SU-DHL-6 (cell line): ENCODE data around the gene SNCB.

Source experiments
- H2AFZ ChIP-seq: fragments of 200-600 bp; sonication (generic); 2 replicates; pipeline ENCODE4 v1.6.1; 2014; ENCODE audit warnings: low read depth, mild to moderate bottlenecking, moderate library complexity, mixed read lengths, antibody characterized with exemption, low read length; ENCODE audit not compliant: severe bottlenecking
- H3F3A ChIP-seq: fragments of 200-600 bp; shearing (Covaris generic); 2 replicates; pipeline ENCODE4 v1.6.0; 2016; ENCODE audit warnings: antibody characterized with exemption, mild to moderate bottlenecking; ENCODE audit not compliant: insufficient read depth
- H3K27ac ChIP-seq: fragments of 200-600 bp; sonication (generic); 2 replicates; pipeline ENCODE4 v1.5.1; 2016; ENCODE audit warnings: low read depth, mild to moderate bottlenecking, low read length, moderate library complexity, mixed read lengths
- H3K27me3 ChIP-seq: fragments of 200-600 bp; sonication (generic), shearing (Covaris generic); 2 replicates; pipeline ENCODE4 v1.6.0; 2014; ENCODE audit warnings: mild to moderate bottlenecking, low read length
- H3K36me3 ChIP-seq: fragments of 200-600 bp; sonication (generic); 2 replicates; pipeline ENCODE4 v1.6.1; 2014; ENCODE audit warnings: mild to moderate bottlenecking, low read length, mixed read lengths
- H3K4me2 ChIP-seq: fragments of 300-600, 200-600 bp; shearing (Covaris generic), sonication (generic); 2 replicates; pipeline ENCODE4 v1.6.0; 2014; ENCODE audit warnings: low read length, low read depth, mild to moderate bottlenecking; ENCODE audit not compliant: poor library complexity, severe bottlenecking
- H3K4me3 ChIP-seq: fragments of 200-600 bp; sonication (generic); 2 replicates; pipeline ENCODE4 v1.5.1; 2014; ENCODE audit warnings: antibody characterized with exemption, low read length, mild to moderate bottlenecking, mixed read lengths; ENCODE audit not compliant: insufficient read depth, poor library complexity, severe bottlenecking
- H3K79me2 ChIP-seq: fragments of 200-600 bp; sonication (generic); 2 replicates; pipeline ENCODE4 v1.6.1; 2014; ENCODE audit warnings: mild to moderate bottlenecking, low read length, moderate library complexity; ENCODE audit not compliant: insufficient read depth
- H3K9ac ChIP-seq: fragments of 200-600 bp; sonication (generic); 2 replicates; pipeline ENCODE4 v1.7.0; 2014; ENCODE audit warnings: mild to moderate bottlenecking, low read length
- H3K9me2 ChIP-seq: fragments of 200-600 bp; sonication (generic); replicated peaks from 2 replicates; pipeline ENCODE4 v1.6.1; 2014; ENCODE audit warnings: low read length; ENCODE audit not compliant: insufficient read depth
- H3K9me3 ChIP-seq: fragments of 200-600 bp; sonication (generic); 2 replicates; pipeline ENCODE4 v1.6.1; 2014; ENCODE audit warnings: low read length, mixed read lengths; ENCODE audit not compliant: insufficient read depth
- H4K20me1 ChIP-seq: fragments of 200-600 bp; sonication (generic); 2 replicates; pipeline ENCODE4 v1.6.1; 2014; ENCODE audit warnings: low read depth, mild to moderate bottlenecking, antibody characterized with exemption, low read length, moderate library complexity, mixed read lengths
- EZH2phosphoT487 ChIP-seq: fragments of 200-600 bp; sonication (generic), shearing (Covaris generic); conservative IDR thresholded peaks from 2 replicates; pipeline ENCODE4 v1.6.1; 2018; ENCODE audit warnings: mild to moderate bottlenecking, antibody characterized with exemption, low read length, moderate library complexity, mixed read lengths
- TF ChIP-seq, protein P1 (sequence below): fragments of 200-600 bp; sonication (generic); IDR thresholded peaks from one replicate; pipeline ENCODE4 v1.5.1; 2017; ENCODE audit warnings: antibody characterized with exemption, mild to moderate bottlenecking, low read length, moderate library complexity; ENCODE audit not compliant: insufficient read depth, poor library complexity, severe bottlenecking

Gene SNCB

DNA sequence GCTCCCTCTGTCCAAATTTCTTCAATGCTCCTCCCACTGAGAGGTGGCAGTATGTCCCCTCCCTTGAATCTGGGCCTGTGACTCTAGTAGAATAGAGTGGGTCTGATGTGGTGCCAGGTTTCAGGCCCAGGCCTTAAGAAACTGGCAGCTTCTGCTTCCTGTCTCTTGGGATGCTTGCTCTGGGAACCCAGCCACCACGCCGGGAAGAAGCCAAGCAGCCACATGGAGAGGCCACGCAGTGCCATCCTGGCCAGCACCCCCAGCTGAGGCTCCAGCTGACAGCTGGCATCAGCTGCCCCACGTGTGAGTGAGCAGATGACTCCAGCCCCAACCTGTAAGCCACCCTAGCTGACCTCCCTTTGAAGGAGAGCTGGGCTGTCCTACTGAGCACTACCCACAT, 9.6 kb upstream of the SNCB start:
- H3K27ac ChIP-seq: no peak overlapping the region
- H3K36me3 ChIP-seq: no peaks in the 10 kb centered on the region
- no peaks in the 10 kb centered on the region for H4K20me1 ChIP-seq
- H3K9me2 ChIP-seq: no peaks in the 10 kb centered on the region
- no peaks in the 10 kb centered on the region for H3F3A ChIP-seq
- no peaks in the 10 kb centered on the region for H3K27me3 ChIP-seq
- no peak overlapping the region for H3K9ac ChIP-seq
- TF ChIP-seq, protein P1, sequence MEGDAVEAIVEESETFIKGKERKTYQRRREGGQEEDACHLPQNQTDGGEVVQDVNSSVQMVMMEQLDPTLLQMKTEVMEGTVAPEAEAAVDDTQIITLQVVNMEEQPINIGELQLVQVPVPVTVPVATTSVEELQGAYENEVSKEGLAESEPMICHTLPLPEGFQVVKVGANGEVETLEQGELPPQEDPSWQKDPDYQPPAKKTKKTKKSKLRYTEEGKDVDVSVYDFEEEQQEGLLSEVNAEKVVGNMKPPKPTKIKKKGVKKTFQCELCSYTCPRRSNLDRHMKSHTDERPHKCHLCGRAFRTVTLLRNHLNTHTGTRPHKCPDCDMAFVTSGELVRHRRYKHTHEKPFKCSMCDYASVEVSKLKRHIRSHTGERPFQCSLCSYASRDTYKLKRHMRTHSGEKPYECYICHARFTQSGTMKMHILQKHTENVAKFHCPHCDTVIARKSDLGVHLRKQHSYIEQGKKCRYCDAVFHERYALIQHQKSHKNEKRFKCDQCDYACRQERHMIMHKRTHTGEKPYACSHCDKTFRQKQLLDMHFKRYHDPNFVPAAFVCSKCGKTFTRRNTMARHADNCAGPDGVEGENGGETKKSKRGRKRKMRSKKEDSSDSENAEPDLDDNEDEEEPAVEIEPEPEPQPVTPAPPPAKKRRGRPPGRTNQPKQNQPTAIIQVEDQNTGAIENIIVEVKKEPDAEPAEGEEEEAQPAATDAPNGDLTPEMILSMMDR: no peak
- no peak overlapping the region for H2AFZ ChIP-seq
- H3K79me2 ChIP-seq: no peaks in the 10 kb centered on the region
- H3K4me3 ChIP-seq: no peak overlapping the region
- no peaks in the 10 kb centered on the region for H3K9me3 ChIP-seq
- no peak overlapping the region for H3K4me2 ChIP-seq

DNA sequence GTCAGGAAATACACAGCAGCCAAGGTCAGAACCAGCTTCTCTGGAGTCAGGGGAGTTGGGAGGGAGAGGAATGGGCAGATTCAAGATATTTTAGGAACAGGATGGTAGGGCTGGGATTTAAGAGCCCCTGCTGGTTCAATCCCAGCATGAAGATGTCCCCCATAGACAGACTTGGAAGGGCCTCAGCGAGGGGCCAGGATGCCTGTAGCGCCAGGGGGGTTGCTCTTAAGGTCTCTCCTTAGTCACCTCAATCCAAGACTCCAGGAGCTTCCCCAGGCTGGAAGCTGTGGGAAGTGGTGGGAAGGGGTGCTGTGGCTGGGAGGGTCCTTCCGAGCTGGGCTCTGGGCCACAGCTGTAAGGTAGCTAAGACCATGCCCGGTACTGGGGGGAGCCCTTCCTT, 8.9 kb upstream of the SNCB start:
- H3K27ac ChIP-seq: no peak overlapping the region
- H3K27me3 ChIP-seq: no peaks in the 10 kb centered on the region
- no peak overlapping the region for H3K9ac ChIP-seq
- H3K4me3 ChIP-seq: no peak overlapping the region
- H4K20me1 ChIP-seq: no peaks in the 10 kb centered on the region
- no peaks in the 10 kb centered on the region for H3K9me2 ChIP-seq
- TF ChIP-seq, protein P1: no peak
- no peak for TF ChIP-seq EZH2phosphoT487
- H3K36me3 ChIP-seq: no peaks in the 10 kb centered on the region
- no peak overlapping the region for H3K4me2 ChIP-seq
- H3K79me2 ChIP-seq: no peaks in the 10 kb centered on the region
- no peaks in the 10 kb centered on the region for H3K9me3 ChIP-seq
- no peaks in the 10 kb centered on the region for H3F3A ChIP-seq
- H2AFZ ChIP-seq: no peak overlapping the region

DNA sequence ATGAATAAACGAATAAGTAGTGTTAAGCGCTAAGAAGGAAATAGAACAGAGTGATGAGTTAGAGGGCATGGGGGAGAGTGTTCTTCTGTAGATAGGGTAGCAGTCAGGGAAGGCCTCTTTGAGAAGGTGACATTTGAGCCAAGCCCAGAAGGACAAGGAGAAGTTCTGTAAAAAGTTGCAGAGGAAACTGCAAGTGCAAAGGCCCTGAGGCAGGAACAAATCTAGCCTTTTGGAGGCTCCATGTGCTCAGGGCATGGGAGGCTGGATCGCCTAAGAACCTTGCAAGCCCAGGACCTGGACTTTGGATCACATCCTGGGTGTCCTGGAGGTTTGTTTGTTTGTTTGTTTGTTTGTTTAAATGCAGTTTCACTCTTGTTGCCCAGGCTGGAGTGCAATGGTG, 8.1 kb upstream of the SNCB start:
- Histone ChIP-seq H3K9ac (no peak overlapping the region), H3K9me2 (no peaks in the 10 kb centered on the region), H2AFZ (no peak overlapping the region), H3K4me2 (no peak overlapping the region), H3K79me2 (no peaks in the 10 kb centered on the region), H3K27me3 (no peaks in the 10 kb centered on the region), H3K9me3 (no peaks in the 10 kb centered on the region), H3K4me3 (no peak overlapping the region), H4K20me1 (no peaks in the 10 kb centered on the region), H3K27ac (no peak overlapping the region), H3K36me3 (no peaks in the 10 kb centered on the region), H3F3A (no peaks in the 10 kb centered on the region)
- TF ChIP-seq EZH2phosphoT487: no peak
- TF ChIP-seq, protein P1: no peak

DNA sequence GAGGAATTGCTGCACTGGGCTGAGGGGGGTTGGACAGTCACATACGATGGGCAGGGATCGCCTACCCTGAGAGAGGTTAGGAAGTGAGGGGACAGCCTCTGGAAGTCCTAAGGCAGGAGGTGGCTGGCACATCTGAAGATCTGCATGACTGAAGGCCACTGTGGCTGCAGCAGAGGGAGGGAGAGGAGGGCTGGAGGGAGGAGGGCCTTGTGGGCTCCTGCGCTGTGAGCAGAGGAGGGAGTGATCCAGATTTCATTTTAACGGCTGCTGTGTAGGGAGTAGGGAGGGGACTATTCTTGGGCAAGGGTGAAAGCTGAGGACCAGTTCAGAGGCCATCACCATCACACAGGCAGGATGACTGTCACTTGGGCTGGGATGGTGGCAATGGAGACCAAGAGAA, 7.2 kb upstream of the SNCB start:
- Histone ChIP-seq H3K27ac (no peak overlapping the region), H3K4me2 (no peak overlapping the region), H3K79me2 (no peaks in the 10 kb centered on the region), H3K4me3 (no peak overlapping the region), H2AFZ (no peak overlapping the region), H3K9me2 (no peaks in the 10 kb centered on the region), H4K20me1 (no peaks in the 10 kb centered on the region), H3K36me3 (no peaks in the 10 kb centered on the region), H3K9ac (no peak overlapping the region), H3K9me3 (no peaks in the 10 kb centered on the region), H3K27me3 (no peaks in the 10 kb centered on the region), H3F3A (no peaks in the 10 kb centered on the region)
- TF ChIP-seq, protein P1: no peak
- TF ChIP-seq EZH2phosphoT487: no peak
